GM18951 (cell line): ENCODE measurements around the gene TNFRSF14.

ENCODE experiments used
- POLR2A ChIP-seq: IDR thresholded peaks from 4 replicates; pipeline ENCODE4 v1.6.1; 2011; ENCODE audit warnings: mild to moderate bottlenecking; ENCODE audit not compliant: insufficient read length, insufficient read depth; ENCODE audit errors: extremely low read depth
- in situ Hi-C: fragments of 300-500 bp; cut with MboI; formaldehyde crosslinking; loops from one replicate; pipeline ENCODE4 v1.12.0; 2022; ENCODE audit warnings: low sequenced_read_pairs, mixed read lengths, inconsistent platforms; ENCODE audit not compliant: unreplicated experiment

Gene TNFRSF14

GRCh38 chr1:2545754-2546514 is 10.2 kb upstream of the TNFRSF14 start:
- in situ Hi-C loops = loop anchor here (25.0 kb wide), 1 partner anchor 134 kb away; the partner anchor contains the start of gene PEX10
- TF ChIP-seq POLR2A = peak; percentile 97

DNA sequence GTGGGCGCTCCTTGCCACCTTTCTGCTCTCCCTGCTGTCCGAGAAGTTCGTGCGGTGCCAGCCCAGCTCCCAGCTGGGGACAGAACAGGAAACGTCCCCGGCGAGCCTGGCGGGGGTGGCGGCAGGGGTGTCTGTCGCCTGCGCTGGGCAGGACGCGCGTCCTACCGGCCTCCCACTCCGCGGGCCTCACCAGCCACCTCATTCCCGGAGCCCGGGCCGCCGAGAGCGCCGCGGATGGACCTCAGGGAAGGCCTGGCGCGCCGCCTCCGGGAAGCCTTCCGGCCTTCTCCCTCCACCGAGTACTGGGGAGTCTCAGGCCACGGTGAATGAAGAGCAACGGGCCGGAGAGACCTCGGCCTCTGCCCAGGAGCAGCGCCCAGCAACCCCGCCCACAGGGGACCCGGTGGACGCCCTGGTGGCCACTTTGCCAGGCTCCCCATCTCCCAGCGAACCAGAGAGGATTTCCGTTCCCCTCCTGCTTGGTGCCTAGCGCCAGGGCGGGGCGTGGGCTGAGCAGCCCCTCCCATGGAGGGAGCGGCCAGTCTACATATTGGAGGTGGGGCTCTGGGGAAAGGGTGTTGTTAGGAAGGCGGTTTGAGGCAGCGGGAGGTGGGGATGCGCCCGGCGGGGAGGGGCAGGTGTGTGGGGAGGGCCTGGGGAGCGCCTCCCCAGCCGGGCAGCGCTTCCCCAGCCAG is 9.5 kb upstream of the TNFRSF14 start:
- TF ChIP-seq POLR2A = no peak
- in situ Hi-C loops = loop anchor here (25.0 kb wide), 1 partner anchor 134 kb away; the partner anchor contains the start of gene PEX10

- in situ Hi-C loops = loop anchor here (25.0 kb wide), 1 partner anchor 135 kb away; the partner anchor contains the start of gene PEX10
- TF ChIP-seq POLR2A = peak; percentile 36
Measured at GRCh38 chr1:2547210-2548067, 8.7 kb upstream of the TNFRSF14 start.

- no peak for TF ChIP-seq POLR2A
- in situ Hi-C loops = loop anchor here (25.0 kb wide), 1 partner anchor 136 kb away; the partner anchor contains the start of gene PEX10
Measured at GRCh38 chr1:2548068-2548589, 8.0 kb upstream of the TNFRSF14 start.

DNA sequence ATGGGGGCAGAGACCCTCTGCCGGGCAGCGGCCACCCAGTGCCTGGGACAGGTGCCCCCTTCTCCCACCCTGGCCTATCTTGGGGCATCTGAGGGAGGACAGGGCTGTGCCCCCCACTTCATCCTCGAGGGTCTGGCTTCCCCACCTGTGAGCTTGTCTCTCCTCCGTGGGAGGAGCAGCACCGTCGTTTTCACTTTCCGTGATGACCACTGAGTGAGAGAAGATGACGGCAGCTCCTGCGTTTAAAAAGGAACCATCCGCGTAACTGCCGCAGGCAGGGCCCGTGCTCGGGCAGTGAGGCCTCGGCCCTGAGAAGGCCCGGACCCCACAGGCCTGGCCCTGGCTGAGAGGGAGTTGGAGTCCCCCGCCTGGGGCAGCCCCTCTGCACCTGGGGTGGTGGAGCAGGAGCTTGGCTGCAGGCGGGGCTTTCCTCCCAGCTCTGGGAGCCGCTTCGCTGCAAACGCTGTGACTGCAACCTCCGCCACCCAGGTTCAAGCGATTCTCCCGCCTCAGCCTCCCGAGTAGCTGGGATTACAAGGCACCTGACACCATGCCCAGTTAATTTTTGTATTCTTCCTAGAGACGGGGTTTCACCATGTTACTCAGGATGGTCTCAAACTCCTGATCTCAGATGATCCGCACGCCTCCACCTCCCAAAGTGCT is 6.7 kb upstream of the TNFRSF14 start:
- in situ Hi-C loops = loop anchor here (25.0 kb wide), 2 partner anchors 137 to 362 kb away; partner anchors contain the start of genes FAAP20 and PEX10

DNA sequence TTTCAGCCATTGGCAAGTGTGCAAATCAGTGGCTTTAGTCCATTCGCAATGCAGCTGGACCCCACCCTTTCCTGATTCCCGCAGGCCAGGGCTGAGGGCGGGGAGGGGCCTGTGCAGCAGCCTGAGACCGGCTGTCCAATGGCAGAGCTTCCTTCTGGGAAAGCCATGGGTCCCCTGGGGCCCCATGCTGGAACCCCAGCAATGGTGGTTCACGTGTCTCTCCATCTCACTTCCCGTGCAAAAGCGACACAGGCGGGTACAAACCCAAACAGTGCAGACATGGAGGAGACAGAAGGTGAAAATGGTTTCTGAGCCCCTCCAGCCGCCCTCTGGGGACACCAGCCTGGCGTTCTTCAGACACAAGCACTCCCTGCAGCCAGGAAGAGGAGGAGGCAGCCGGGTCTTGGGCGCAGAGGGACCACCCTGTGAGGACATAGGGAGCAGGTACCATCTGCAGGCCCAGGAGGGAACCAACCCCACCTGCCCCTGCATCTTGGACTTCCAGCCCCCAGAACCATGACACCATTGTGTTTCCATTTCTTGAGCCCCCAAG is 5.8 kb upstream of the TNFRSF14 start:
- in situ Hi-C loops = loop anchor here (25.0 kb wide), 1 partner anchor 363 kb away; the partner anchor contains the start of gene FAAP20

- in situ Hi-C loops = loop anchor here (25.0 kb wide), 1 partner anchor 364 kb away; the partner anchor contains the start of gene FAAP20
Measured at GRCh38 chr1:2551544-2551943, 4.6 kb upstream of the TNFRSF14 start.

DNA sequence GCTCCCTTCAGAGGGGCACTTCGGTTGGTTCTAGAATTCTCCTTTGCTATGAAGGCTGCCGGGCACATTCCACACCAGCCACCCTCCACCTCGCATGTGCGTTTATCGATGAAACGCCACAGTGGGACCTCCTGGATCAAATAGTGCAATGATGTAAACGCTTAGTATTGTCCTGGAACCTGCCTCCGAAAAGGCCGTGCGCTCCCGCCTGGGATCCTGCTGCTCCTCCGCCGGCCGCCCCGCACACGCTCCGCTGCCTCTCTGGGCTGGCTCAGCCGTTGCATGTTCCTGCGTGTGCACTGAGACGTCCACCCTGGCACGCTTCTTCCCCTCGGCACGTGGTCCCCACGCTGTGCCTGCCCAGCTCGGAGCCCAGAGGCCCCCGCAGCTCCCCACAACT is 4.0 kb upstream of the TNFRSF14 start:
- in situ Hi-C loops = loop anchor here (25.0 kb wide), 1 partner anchor 365 kb away; the partner anchor contains the start of gene FAAP20

GRCh38 chr1:2553076-2553475 is 3.1 kb upstream of the TNFRSF14 start:
- in situ Hi-C loops = loop anchor here (25.0 kb wide), 1 partner anchor 366 kb away; the partner anchor contains the start of gene FAAP20

More for the DNA sequence above, 4.0 kb upstream of the TNFRSF14 start:
- TF ChIP-seq POLR2A = no peak

DNA sequence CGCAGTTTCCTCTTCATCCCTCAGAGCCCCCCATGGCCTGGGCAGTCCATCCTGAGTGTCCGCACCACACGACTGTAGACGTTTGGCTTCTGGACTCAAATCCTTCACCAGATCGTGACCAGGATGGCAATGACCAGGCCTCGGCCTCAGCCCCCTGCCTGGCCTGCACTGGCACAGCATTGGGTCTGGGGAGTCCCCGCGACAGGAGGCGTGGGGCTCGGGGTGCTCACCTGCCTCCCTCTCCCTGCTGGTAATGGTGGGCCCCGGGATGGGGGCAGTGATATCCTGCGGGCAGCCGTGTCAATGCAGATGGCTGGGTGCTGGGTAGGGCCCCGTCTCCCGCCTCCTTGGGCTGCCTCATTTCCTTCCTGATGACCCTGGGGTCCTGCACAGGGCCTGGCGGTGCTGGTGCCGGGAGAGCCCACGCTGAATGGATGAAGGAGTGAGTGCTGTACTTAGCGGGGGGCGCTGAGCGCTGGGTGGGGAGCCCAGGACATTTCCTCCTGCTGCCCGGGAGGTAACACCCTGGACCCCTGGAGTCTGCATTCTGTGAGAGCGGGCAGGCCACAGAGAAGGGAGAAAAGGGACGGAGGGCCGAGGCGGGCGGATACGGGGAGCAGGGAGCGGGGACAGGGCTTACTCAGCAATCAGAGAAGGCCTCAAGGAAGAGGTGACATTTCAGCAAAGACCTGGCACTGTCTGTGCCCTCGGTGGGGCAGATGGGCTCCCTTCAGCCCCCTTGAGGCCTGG is 2.1 kb upstream of the TNFRSF14 start:
- in situ Hi-C loops = loop anchor here (25.0 kb wide), 1 partner anchor 367 kb away; the partner anchor contains the start of gene FAAP20
- no peak for TF ChIP-seq POLR2A

- in situ Hi-C loops = loop anchor here (25.0 kb wide), 1 partner anchor 368 kb away; the partner anchor contains the start of gene FAAP20
Measured at GRCh38 chr1:2554621-2555387, 1.4 kb upstream of the TNFRSF14 start.

More at GRCh38 chr1:2554621-2555387, 1.4 kb upstream of the TNFRSF14 start:
- no peak for TF ChIP-seq POLR2A
